NOMO-1 (cell line): ENCODE data around the gene RAB34.
"Not testable (repeated sequence)": the region's sequence is repeated elsewhere in the genome, so short reads cannot be mapped to it uniquely, and the experiment has no call there.

Source experiments
- DNase-seq, 2 experiments: peaks; one replicate each; lab custom pipeline; 2025; ENCODE audit not compliant: unreplicated experiment in 2 of 2; lab: John Stamatoyannopoulos, UW

RAB34 gene

GRCh38 chr17:28746611-28747050, 29.0 kb upstream of the RAB34 start:
- no peak for DNase-seq

- no peak for DNase-seq
These were observed 28.2 kb upstream of the RAB34 start for GRCh38 chr17:28745786-28746411.

GRCh38 chr17:28744972-28745785, 27.5 kb upstream of the RAB34 start:
- DNase-seq, result no peak

- DNase-seq, result no peak
These were observed 26.7 kb upstream of the RAB34 start for GRCh38 chr17:28744104-28744971.

- peak; percentile 65 to 76 for DNase-seq
These were observed 25.8 kb upstream of the RAB34 start, which contains the start of gene TRAF4 for GRCh38 chr17:28743243-28744103. Gene TRAF4 (plus strand): TSS chr17:28744011. CDS start chr17:28744113, 102 bp downstream.

- peak; percentile 73 to 75 for DNase-seq
These were observed 24.0 kb upstream of the RAB34 start for GRCh38 chr17:28741358-28742349.

- DNase-seq, result no peak
These were observed 23.0 kb upstream of the RAB34 start for GRCh38 chr17:28740406-28741357.

- no peak for DNase-seq
These were observed 21.2 kb upstream of the RAB34 start for GRCh38 chr17:28738680-28739384.

- no peak for DNase-seq
These were observed 20.4 kb upstream of the RAB34 start for GRCh38 chr17:28737770-28738679.

- DNase-seq, result no peak
These were observed 19.6 kb upstream of the RAB34 start for GRCh38 chr17:28737316-28737715.

- DNase-seq, result not testable (repeated sequence)
These were observed 18.5 kb upstream of the RAB34 start for GRCh38 chr17:28735913-28736769.

- DNase-seq, result no peak
These were observed 17.6 kb upstream of the RAB34 start for GRCh38 chr17:28735242-28735722.

- no peak for DNase-seq
These were observed 17.1 kb upstream of the RAB34 start for GRCh38 chr17:28734712-28735241.

GRCh38 chr17:28733346-28733745, 15.7 kb upstream of the RAB34 start:
- no peak for DNase-seq

GRCh38 chr17:28729950-28730330, 12.3 kb upstream of the RAB34 start:
- no peak for DNase-seq
